Measurements from ENCODE around the gene SIGLEC12. TPM values are rescaled to one million over a fixed set of nuclear protein-coding genes. Genes with fewer than 3 reads are reported as not detected.

SIGLEC12 gene
- total RNA-seq, result 1 to 10 TPM in 1 of 2 experiments, under 1 TPM in 1; 0.98 to 3.9 TPM

- H3K36me3 Mint-ChIP-seq, result no peaks in the 10 kb centered on the region
- CTCF ChIA-PET, result no interaction called here
- peaks cover 5% of the 10 kb centered on the region for H3K9me3 Mint-ChIP-seq (ENCODE audit: low read depth)
- peaks cover 27% of the 10 kb centered on the region for H3K4me1 Mint-ChIP-seq
- DNase-seq (peak; percentile 61), ATAC-seq (peak; percentile 42)
- peak within 1 kb of the TSS; percentile 71 for H3K27ac Mint-ChIP-seq
- peak within 1 kb of the TSS; percentile 62 for H3K4me3 Mint-ChIP-seq
- H3K27me3 Mint-ChIP-seq, result no peaks in the 10 kb centered on the region
Observed at GRCh38 chr19:51501594-51502263, at the start of gene SIGLEC12. Gene SIGLEC12 (minus strand): TSS chr19:51501800. CDS start chr19:51501733, 67 bp downstream.

GRCh38 chr19:51550848-51551672 lies 49.5 kb upstream of the SIGLEC12 start:
- H3K27ac Mint-ChIP-seq, result peak overlapping the region; percentile 16
- CTCF ChIA-PET, result interaction anchor here (1.2 kb wide), 1 partner anchor 35 kb away, joined by 3 read pairs; no protein-coding TSS in a partner anchor
- H3K36me3 Mint-ChIP-seq, result no peaks in the 10 kb centered on the region
- ATAC-seq (no peak), DNase-seq (no peak)
- H3K9me3 Mint-ChIP-seq (ENCODE audit: low read depth), result no peaks in the 10 kb centered on the region
- peak overlapping the region; percentile 40 for H3K4me3 Mint-ChIP-seq
- peaks cover 35% of the 10 kb centered on the region for H3K27me3 Mint-ChIP-seq
- H3K4me1 Mint-ChIP-seq, result peaks cover 55% of the 10 kb centered on the region

GRCh38 chr19:51549533-51550324 lies 48.1 kb upstream of the SIGLEC12 start:
- CTCF ChIA-PET, result interaction anchor here (0.6 to 0.7 kb wide), 2 partner anchors 111 to 455 kb away, joined by 3 to 4 read pairs; no protein-coding TSS in a partner anchor
- Mint-ChIP-seq H3K4me1 (peaks cover 58% of the 10 kb centered on the region), H3K27ac (peak overlapping the region; percentile 68), H3K36me3 (no peaks in the 10 kb centered on the region), H3K9me3 (ENCODE audit: low read depth) (no peaks in the 10 kb centered on the region), H3K27me3 (peaks cover 33% of the 10 kb centered on the region), H3K4me3 (peak overlapping the region; percentile 2)
- DNase-seq, result no peak
- no peak for ATAC-seq

GRCh38 chr19:51548891-51549305 lies 47.3 kb upstream of the SIGLEC12 start:
- Mint-ChIP-seq H3K27ac (no peak overlapping the region), H3K27me3 (peaks cover 30% of the 10 kb centered on the region), H3K36me3 (no peaks in the 10 kb centered on the region), H3K4me1 (peaks cover 58% of the 10 kb centered on the region), H3K4me3 (no peak overlapping the region), H3K9me3 (ENCODE audit: low read depth) (no peaks in the 10 kb centered on the region)
- CTCF ChIA-PET, result no interaction called here
- DNase-seq (no peak), ATAC-seq (no peak)

- CTCF ChIA-PET, result interaction anchor here (1.1 kb wide), 1 partner anchor 532 kb away, joined by 3 read pairs; no protein-coding TSS in a partner anchor
- Mint-ChIP-seq H3K4me1 (peaks cover 57% of the 10 kb centered on the region), H3K4me3 (no peak overlapping the region), H3K9me3 (ENCODE audit: low read depth) (no peaks in the 10 kb centered on the region), H3K36me3 (no peaks in the 10 kb centered on the region), H3K27ac (no peak overlapping the region), H3K27me3 (peaks cover 29% of the 10 kb centered on the region)
- DNase-seq, result no peak
- no peak for ATAC-seq
Observed at GRCh38 chr19:51548213-51548651, 46.6 kb upstream of the SIGLEC12 start.

GRCh38 chr19:51547397-51548212 lies 46.0 kb upstream of the SIGLEC12 start:
- DNase-seq, result no peak
- ATAC-seq, result no peak
- peaks cover 30% of the 10 kb centered on the region for H3K27me3 Mint-ChIP-seq
- no peaks in the 10 kb centered on the region for H3K36me3 Mint-ChIP-seq
- H3K4me3 Mint-ChIP-seq, result no peak overlapping the region
- H3K27ac Mint-ChIP-seq, result peak overlapping the region; percentile 42
- H3K4me1 Mint-ChIP-seq, result peaks cover 55% of the 10 kb centered on the region
- CTCF ChIA-PET, result interaction anchor here (1.1 to 1.3 kb wide), 3 partner anchors 74 to 531 kb away, joined by 3 read pairs; no protein-coding TSS in a partner anchor
- no peaks in the 10 kb centered on the region for H3K9me3 Mint-ChIP-seq (ENCODE audit: low read depth)

- Mint-ChIP-seq H3K4me3 (no peak overlapping the region), H3K9me3 (ENCODE audit: low read depth) (no peaks in the 10 kb centered on the region), H3K27ac (peak overlapping the region; percentile 30), H3K27me3 (peaks cover 26% of the 10 kb centered on the region), H3K4me1 (peaks cover 51% of the 10 kb centered on the region), H3K36me3 (no peaks in the 10 kb centered on the region)
- DNase-seq (peak; percentile 55), ATAC-seq (peak; percentile 64)
- CTCF ChIA-PET, result interaction anchor here (1.1 to 1.3 kb wide), 2 partner anchors 73 to 111 kb away, joined by 3 read pairs; no protein-coding TSS in a partner anchor
Observed at GRCh38 chr19:51546650-51547396, 45.2 kb upstream of the SIGLEC12 start.

GRCh38 chr19:51546107-51546649 lies 44.6 kb upstream of the SIGLEC12 start:
- no peak for ATAC-seq
- no peak for DNase-seq
- CTCF ChIA-PET, result interaction anchor here (1.1 kb wide), 1 partner anchor 111 kb away, joined by 3 read pairs; no protein-coding TSS in a partner anchor
- no peaks in the 10 kb centered on the region for H3K36me3 Mint-ChIP-seq
- peaks cover 24% of the 10 kb centered on the region for H3K27me3 Mint-ChIP-seq
- H3K4me3 Mint-ChIP-seq, result no peak overlapping the region
- H3K27ac Mint-ChIP-seq, result peak overlapping the region; percentile 0
- H3K4me1 Mint-ChIP-seq, result peaks cover 45% of the 10 kb centered on the region
- H3K9me3 Mint-ChIP-seq (ENCODE audit: low read depth), result no peaks in the 10 kb centered on the region

- CTCF ChIA-PET, result no interaction called here
- no peak for ATAC-seq
- peaks cover 23% of the 10 kb centered on the region for H3K27me3 Mint-ChIP-seq
- H3K4me3 Mint-ChIP-seq, result no peak overlapping the region
- H3K36me3 Mint-ChIP-seq, result no peaks in the 10 kb centered on the region
- no peak for DNase-seq
- peaks cover 29% of the 10 kb centered on the region for H3K4me1 Mint-ChIP-seq
- H3K9me3 Mint-ChIP-seq (ENCODE audit: low read depth), result no peaks in the 10 kb centered on the region
- no peak overlapping the region for H3K27ac Mint-ChIP-seq
Observed at GRCh38 chr19:51544038-51544437, 42.4 kb upstream of the SIGLEC12 start.

- Mint-ChIP-seq H3K27me3 (peaks cover 32% of the 10 kb centered on the region), H3K4me3 (no peak overlapping the region), H3K9me3 (ENCODE audit: low read depth) (no peaks in the 10 kb centered on the region), H3K36me3 (no peaks in the 10 kb centered on the region), H3K4me1 (peaks cover 19% of the 10 kb centered on the region), H3K27ac (no peak overlapping the region)
- ATAC-seq (no peak), DNase-seq (no peak)
- CTCF ChIA-PET, result no interaction called here
Observed at GRCh38 chr19:51542699-51543098, 41.1 kb upstream of the SIGLEC12 start.

- H3K4me3 Mint-ChIP-seq, result no peak overlapping the region
- CTCF ChIA-PET, result no interaction called here
- no peak overlapping the region for H3K27ac Mint-ChIP-seq
- H3K36me3 Mint-ChIP-seq, result no peaks in the 10 kb centered on the region
- H3K27me3 Mint-ChIP-seq, result peaks cover 40% of the 10 kb centered on the region
- ATAC-seq (no peak), DNase-seq (no peak)
- no peaks in the 10 kb centered on the region for H3K9me3 Mint-ChIP-seq (ENCODE audit: low read depth)
- peaks cover 9% of the 10 kb centered on the region for H3K4me1 Mint-ChIP-seq
Observed at GRCh38 chr19:51541458-51542357, 40.1 kb upstream of the SIGLEC12 start.
